ENCODE measurements around the gene TRPC6.

DNA sequence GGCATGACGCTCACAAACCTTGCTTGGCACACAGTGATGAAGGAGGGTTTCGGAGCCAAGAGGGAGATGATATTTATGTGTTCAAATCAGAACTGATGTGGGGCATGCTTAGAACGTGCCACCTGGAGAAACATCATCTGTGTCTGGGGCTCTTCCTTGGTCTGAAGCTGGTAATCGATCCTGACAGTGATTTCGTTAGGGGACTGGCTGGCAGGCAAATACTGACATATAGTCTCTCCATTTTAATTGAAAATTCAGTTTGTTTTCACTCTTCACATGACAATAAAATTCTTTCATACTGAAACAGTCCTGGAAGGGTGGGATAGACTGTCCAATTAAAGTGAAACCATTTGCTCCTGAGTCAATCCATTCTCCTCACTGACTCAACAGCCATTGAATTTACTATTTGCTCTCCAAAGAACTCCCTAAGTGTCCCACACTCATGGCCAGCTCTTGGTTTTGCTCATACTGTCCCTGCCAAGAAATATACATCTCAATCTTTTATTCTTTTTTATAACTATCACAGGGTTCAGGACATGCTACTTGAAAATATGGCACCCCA, 134.8 kb downstream of the TRPC6 start:
- no peak for TF ChIP-seq EZH2 (IDR thresholded peaks at IDR 0.05; ENCODE audit: borderline replicate concordance, insufficient read depth, low read length, poor library complexity, severe bottlenecking)
- no peak for TF ChIP-seq SMC3 (conservative IDR thresholded peaks at IDR 0.05; ENCODE audit: poor library complexity)
- TF ChIP-seq, protein P1, sequence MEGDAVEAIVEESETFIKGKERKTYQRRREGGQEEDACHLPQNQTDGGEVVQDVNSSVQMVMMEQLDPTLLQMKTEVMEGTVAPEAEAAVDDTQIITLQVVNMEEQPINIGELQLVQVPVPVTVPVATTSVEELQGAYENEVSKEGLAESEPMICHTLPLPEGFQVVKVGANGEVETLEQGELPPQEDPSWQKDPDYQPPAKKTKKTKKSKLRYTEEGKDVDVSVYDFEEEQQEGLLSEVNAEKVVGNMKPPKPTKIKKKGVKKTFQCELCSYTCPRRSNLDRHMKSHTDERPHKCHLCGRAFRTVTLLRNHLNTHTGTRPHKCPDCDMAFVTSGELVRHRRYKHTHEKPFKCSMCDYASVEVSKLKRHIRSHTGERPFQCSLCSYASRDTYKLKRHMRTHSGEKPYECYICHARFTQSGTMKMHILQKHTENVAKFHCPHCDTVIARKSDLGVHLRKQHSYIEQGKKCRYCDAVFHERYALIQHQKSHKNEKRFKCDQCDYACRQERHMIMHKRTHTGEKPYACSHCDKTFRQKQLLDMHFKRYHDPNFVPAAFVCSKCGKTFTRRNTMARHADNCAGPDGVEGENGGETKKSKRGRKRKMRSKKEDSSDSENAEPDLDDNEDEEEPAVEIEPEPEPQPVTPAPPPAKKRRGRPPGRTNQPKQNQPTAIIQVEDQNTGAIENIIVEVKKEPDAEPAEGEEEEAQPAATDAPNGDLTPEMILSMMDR (IDR thresholded peaks at IDR 0.05; ENCODE audit: poor library complexity, severe bottlenecking): no peak
- no peak for TF ChIP-seq RAD21 (conservative IDR thresholded peaks at IDR 0.05)
- TF ChIP-seq POLR2AphosphoS5 (IDR thresholded peaks at IDR 0.05): no peak
- no peak for TF ChIP-seq MXI1 (conservative IDR thresholded peaks at IDR 0.05; ENCODE audit: poor library complexity, severe bottlenecking)
- TF ChIP-seq, protein P2, sequence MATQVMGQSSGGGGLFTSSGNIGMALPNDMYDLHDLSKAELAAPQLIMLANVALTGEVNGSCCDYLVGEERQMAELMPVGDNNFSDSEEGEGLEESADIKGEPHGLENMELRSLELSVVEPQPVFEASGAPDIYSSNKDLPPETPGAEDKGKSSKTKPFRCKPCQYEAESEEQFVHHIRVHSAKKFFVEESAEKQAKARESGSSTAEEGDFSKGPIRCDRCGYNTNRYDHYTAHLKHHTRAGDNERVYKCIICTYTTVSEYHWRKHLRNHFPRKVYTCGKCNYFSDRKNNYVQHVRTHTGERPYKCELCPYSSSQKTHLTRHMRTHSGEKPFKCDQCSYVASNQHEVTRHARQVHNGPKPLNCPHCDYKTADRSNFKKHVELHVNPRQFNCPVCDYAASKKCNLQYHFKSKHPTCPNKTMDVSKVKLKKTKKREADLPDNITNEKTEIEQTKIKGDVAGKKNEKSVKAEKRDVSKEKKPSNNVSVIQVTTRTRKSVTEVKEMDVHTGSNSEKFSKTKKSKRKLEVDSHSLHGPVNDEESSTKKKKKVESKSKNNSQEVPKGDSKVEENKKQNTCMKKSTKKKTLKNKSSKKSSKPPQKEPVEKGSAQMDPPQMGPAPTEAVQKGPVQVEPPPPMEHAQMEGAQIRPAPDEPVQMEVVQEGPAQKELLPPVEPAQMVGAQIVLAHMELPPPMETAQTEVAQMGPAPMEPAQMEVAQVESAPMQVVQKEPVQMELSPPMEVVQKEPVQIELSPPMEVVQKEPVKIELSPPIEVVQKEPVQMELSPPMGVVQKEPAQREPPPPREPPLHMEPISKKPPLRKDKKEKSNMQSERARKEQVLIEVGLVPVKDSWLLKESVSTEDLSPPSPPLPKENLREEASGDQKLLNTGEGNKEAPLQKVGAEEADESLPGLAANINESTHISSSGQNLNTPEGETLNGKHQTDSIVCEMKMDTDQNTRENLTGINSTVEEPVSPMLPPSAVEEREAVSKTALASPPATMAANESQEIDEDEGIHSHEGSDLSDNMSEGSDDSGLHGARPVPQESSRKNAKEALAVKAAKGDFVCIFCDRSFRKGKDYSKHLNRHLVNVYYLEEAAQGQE (IDR thresholded peaks at IDR 0.05; ENCODE audit: borderline replicate concordance): no peak
